ENCODE measurements around the gene CTBP2.

CTBP2 gene

GRCh38 chr10:124946945-124947344 is 213.4 kb downstream of the CTBP2 start:
- no peak for DNase-seq
- Mint-ChIP-seq H3K4me3 (no peak overlapping the region), H3K9me3 (no peaks in the 10 kb centered on the region), H3K27me3 (ENCODE audit: low read depth, poor library complexity) (no peaks in the 10 kb centered on the region), H3K27ac (no peak overlapping the region), H3K4me1 (peaks cover 12% of the 10 kb centered on the region), H3K36me3 (ENCODE audit: low read depth) (peaks cover 53% of the 10 kb centered on the region)
- no peak for TF ChIP-seq CTCF (IDR thresholded peaks at IDR 0.05)

- no peak overlapping the region for H3K27ac Mint-ChIP-seq
- peaks cover 18% of the 10 kb centered on the region for H3K4me1 Mint-ChIP-seq
- no peak for DNase-seq
These were observed 215.4 kb downstream of the CTBP2 start for GRCh38 chr10:124944982-124945381.

GRCh38 chr10:124943301-124944092 is 216.9 kb downstream of the CTBP2 start:
- peaks cover 18% of the 10 kb centered on the region for H3K4me1 Mint-ChIP-seq
- no peak overlapping the region for H3K4me3 Mint-ChIP-seq
- peaks cover 37% of the 10 kb centered on the region for H3K36me3 Mint-ChIP-seq (ENCODE audit: low read depth)
- no peaks in the 10 kb centered on the region for H3K9me3 Mint-ChIP-seq
- TF ChIP-seq CTCF (IDR thresholded peaks at IDR 0.05) = no peak
- H3K27me3 Mint-ChIP-seq (ENCODE audit: low read depth, poor library complexity) = no peaks in the 10 kb centered on the region
- no peak for DNase-seq
- H3K27ac Mint-ChIP-seq = peak overlapping the region; percentile 62

More at GRCh38 chr10:124944982-124945381, 215.4 kb downstream of the CTBP2 start:
- H3K4me3 Mint-ChIP-seq = no peak overlapping the region
- no peaks in the 10 kb centered on the region for H3K27me3 Mint-ChIP-seq (ENCODE audit: low read depth, poor library complexity)
- no peak for TF ChIP-seq CTCF (IDR thresholded peaks at IDR 0.05)
- H3K9me3 Mint-ChIP-seq = no peaks in the 10 kb centered on the region
- H3K36me3 Mint-ChIP-seq (ENCODE audit: low read depth) = peaks cover 51% of the 10 kb centered on the region

GRCh38 chr10:124942317-124943169 is 217.8 kb downstream of the CTBP2 start:
- no peaks in the 10 kb centered on the region for H3K9me3 Mint-ChIP-seq

GRCh38 chr10:124941823-124942222 is 218.5 kb downstream of the CTBP2 start, which contains the start of gene ZRANB1:
TSS of gene ZRANB1 (plus strand) at chr10:124942123. CDS start at chr10:124942494, 371 bp downstream.
- no peak for TF ChIP-seq CTCF (IDR thresholded peaks at IDR 0.05)
- no peak within 1 kb of the TSS for H3K4me3 Mint-ChIP-seq
- H3K27me3 Mint-ChIP-seq (ENCODE audit: low read depth, poor library complexity) = no peaks in the 10 kb centered on the region
- H3K36me3 Mint-ChIP-seq (ENCODE audit: low read depth) = peaks cover 23% of the 10 kb centered on the region
- peaks cover 18% of the 10 kb centered on the region for H3K4me1 Mint-ChIP-seq
- peak within 1 kb of the TSS; percentile 62 for H3K27ac Mint-ChIP-seq
- H3K9me3 Mint-ChIP-seq = no peaks in the 10 kb centered on the region
- no peak for DNase-seq

More at GRCh38 chr10:124942317-124943169, 217.8 kb downstream of the CTBP2 start:
- Mint-ChIP-seq H3K27ac (peak overlapping the region; percentile 62), H3K27me3 (ENCODE audit: low read depth, poor library complexity) (no peaks in the 10 kb centered on the region), H3K36me3 (ENCODE audit: low read depth) (peaks cover 27% of the 10 kb centered on the region), H3K4me3 (no peak overlapping the region), H3K4me1 (peaks cover 18% of the 10 kb centered on the region)
- DNase-seq = no peak
- TF ChIP-seq CTCF (IDR thresholded peaks at IDR 0.05) = no peak

All from nephron progenitor cell (in vitro differentiated cells).